WTC11 (cell line): ENCODE measurements around the gene TRAPPC14. TPM values are rescaled to one million over a fixed set of nuclear protein-coding genes. Genes with fewer than 3 reads are reported as not detected.
A peak's percentile ranks its signal among the peaks of the same experiment; 100 is the strongest.

Experiments used
- ATAC-seq: fragments of 200-7000 bp; cut with Tn5 transposase; 2 replicates; pipeline ENCODE4 v1.10.0; 2021; ENCODE audit warnings: mild to moderate bottlenecking, moderate library complexity
- CTCF ChIA-PET: fragments of 300-600 bp; sonication (Branson Sonifier 250); formaldehyde crosslinking; loops from one replicate; lab custom pipeline; 2021; ENCODE audit warnings: antibody characterized with exemption; lab: Charles Lee
- POLR2A ChIA-PET: fragments of 350-600 bp; sonication (Branson Sonifier 250); formaldehyde crosslinking; loops from one replicate; lab custom pipeline; 2021; ENCODE audit warnings: antibody characterized with exemption; lab: Charles Lee
- DNase-seq: peaks from one replicate; pipeline ENCODE4 v3.0.0; 2021; ENCODE audit warnings: low spot score
- H3K27ac Mint-ChIP-seq: 2 replicates; pipeline ENCODE4 v1.8.0; 2021; ENCODE audit warnings: mixed read lengths
- H3K27me3 Mint-ChIP-seq: 2 replicates; pipeline ENCODE4 v1.8.0; 2021; ENCODE audit warnings: low read depth, mild to moderate bottlenecking, moderate library complexity, mixed read lengths
- H3K36me3 Mint-ChIP-seq: 2 replicates; pipeline ENCODE4 v1.8.0; 2021; ENCODE audit warnings: mixed read lengths
- H3K4me1 Mint-ChIP-seq: 2 replicates; pipeline ENCODE4 v1.8.0; 2022; ENCODE audit warnings: mixed read lengths
- H3K4me3 Mint-ChIP-seq: 2 replicates; pipeline ENCODE4 v1.8.0; 2021; ENCODE audit warnings: mild to moderate bottlenecking, moderate library complexity, mixed read lengths
- H3K9me3 Mint-ChIP-seq: 2 replicates; pipeline ENCODE4 v1.8.0; 2021; ENCODE audit warnings: mixed read lengths
- ATF3 ChIP-seq: sonication (generic); formaldehyde crosslinking; conservative IDR thresholded peaks from 2 replicates; pipeline ENCODE4 v1.8.1; 2022; ENCODE audit warnings: mild to moderate bottlenecking, missing genetic modification reagents
- FOXJ3 ChIP-seq: sonication (generic); formaldehyde crosslinking; IDR thresholded peaks from 2 replicates; pipeline ENCODE4 v1.9.0; 2021; ENCODE audit warnings: missing genetic modification reagents, mild to moderate bottlenecking, borderline replicate concordance
- GABPB1 ChIP-seq: sonication (generic); formaldehyde crosslinking; IDR thresholded peaks from 2 replicates; pipeline ENCODE4 v1.8.1; 2023; ENCODE audit warnings: mild to moderate bottlenecking, missing genetic modification reagents
- NR3C1 ChIP-seq: sonication (generic); formaldehyde crosslinking; conservative IDR thresholded peaks from 2 replicates; pipeline ENCODE4 v1.8.1; 2023; ENCODE audit warnings: low read depth, mild to moderate bottlenecking, missing genetic modification reagents
- PRDM15 ChIP-seq: sonication (generic); formaldehyde crosslinking; IDR thresholded peaks from 2 replicates; pipeline ENCODE4 v1.8.0; 2022; ENCODE audit warnings: missing genetic modification reagents
- RELA ChIP-seq: sonication (generic); formaldehyde crosslinking; IDR thresholded peaks from 2 replicates; pipeline ENCODE4 v1.8.1; 2022; ENCODE audit warnings: missing genetic modification reagents, mild to moderate bottlenecking, borderline replicate concordance
- RORB ChIP-seq: fragments of 250-450 bp; sonication (Bioruptor Pico); IDR thresholded peaks from 2 replicates; pipeline ENCODE4 v1.9.0; 2021; ENCODE audit warnings: mild to moderate bottlenecking
- TP53 ChIP-seq: sonication (generic); formaldehyde crosslinking; IDR thresholded peaks from 2 replicates; pipeline ENCODE4 v1.8.1; 2023; ENCODE audit warnings: mild to moderate bottlenecking, missing genetic modification reagents
- ZNF121 ChIP-seq: sonication (generic); formaldehyde crosslinking; IDR thresholded peaks from 2 replicates; pipeline ENCODE4 v1.8.0; 2023; ENCODE audit warnings: missing genetic modification reagents
- ZNF219 ChIP-seq: sonication (generic); formaldehyde crosslinking; IDR thresholded peaks from 2 replicates; pipeline ENCODE4 v1.8.0; 2023; ENCODE audit warnings: missing genetic modification reagents, mild to moderate bottlenecking, borderline replicate concordance
- ZNF232 ChIP-seq: sonication (generic); formaldehyde crosslinking; IDR thresholded peaks from 2 replicates; pipeline ENCODE4 v1.8.0; 2022; ENCODE audit warnings: mild to moderate bottlenecking, missing genetic modification reagents
- ZNF263 ChIP-seq: sonication (generic); formaldehyde crosslinking; IDR thresholded peaks from 2 replicates; pipeline ENCODE4 v1.8.1; 2022; ENCODE audit warnings: low read depth, mild to moderate bottlenecking, moderate library complexity, missing genetic modification reagents
- total RNA-seq: library from RNA; stranded (reverse); gene quantifications from 3 replicates; pipeline ENCODE4 v1.2.3, GENCODE V29; 2021
- TF ChIP-seq, protein P1 (sequence below): sonication (generic); formaldehyde crosslinking; IDR thresholded peaks from 2 replicates; pipeline ENCODE4 v1.8.1; 2022; ENCODE audit warnings: low read depth, mild to moderate bottlenecking, moderate library complexity, missing genetic modification reagents, borderline replicate concordance
- TF ChIP-seq, protein P2 (sequence below): sonication (generic); formaldehyde crosslinking; IDR thresholded peaks from 2 replicates; pipeline ENCODE4 v1.8.1; 2023; ENCODE audit warnings: mild to moderate bottlenecking, missing genetic modification reagents
- TF ChIP-seq, protein P3 (sequence below): fragments of 250-450 bp; sonication (Bioruptor Pico); conservative IDR thresholded peaks from 2 replicates; pipeline ENCODE4 v1.9.0; 2021; ENCODE audit warnings: mild to moderate bottlenecking

Gene TRAPPC14
- total RNA-seq, 1 experiment from 2014 or later: 28.0 TPM

GRCh38 chr7:100107890-100108289, 50.6 kb downstream of the TRAPPC14 start:
- no peaks in the 10 kb centered on the region for H3K27me3 Mint-ChIP-seq
- peaks cover 57% of the 10 kb centered on the region for H3K36me3 Mint-ChIP-seq
- ChIA-PET CTCF (no interaction called here), POLR2A (no interaction called here)
- no peak for ATAC-seq
- H3K4me3 Mint-ChIP-seq: no peak overlapping the region
- no peaks in the 10 kb centered on the region for H3K9me3 Mint-ChIP-seq
- H3K4me1 Mint-ChIP-seq: no peaks in the 10 kb centered on the region; the same call in 1 of the 2 replicates
- H3K27ac Mint-ChIP-seq: no peak overlapping the region; the same call in 1 of the 2 replicates
- no peak for DNase-seq
- TF ChIP-seq, protein P1, sequence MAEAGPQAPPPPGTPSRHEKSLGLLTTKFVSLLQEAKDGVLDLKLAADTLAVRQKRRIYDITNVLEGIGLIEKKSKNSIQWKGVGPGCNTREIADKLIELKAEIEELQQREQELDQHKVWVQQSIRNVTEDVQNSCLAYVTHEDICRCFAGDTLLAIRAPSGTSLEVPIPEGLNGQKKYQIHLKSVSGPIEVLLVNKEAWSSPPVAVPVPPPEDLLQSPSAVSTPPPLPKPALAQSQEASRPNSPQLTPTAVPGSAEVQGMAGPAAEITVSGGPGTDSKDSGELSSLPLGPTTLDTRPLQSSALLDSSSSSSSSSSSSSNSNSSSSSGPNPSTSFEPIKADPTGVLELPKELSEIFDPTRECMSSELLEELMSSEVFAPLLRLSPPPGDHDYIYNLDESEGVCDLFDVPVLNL: no peak
- TF ChIP-seq ZNF263 (CRISPR knock-in tag): no peak

GRCh38 chr7:100107125-100107737, 51.3 kb downstream of the TRAPPC14 start:
- POLR2A ChIA-PET: no interaction called here
- TF ChIP-seq NR3C1 (no peak), FOXJ3 (no peak), PRDM15 (CRISPR knock-in tag) (no peak), ZNF219 (no peak), GABPB1 (CRISPR knock-in tag) (no peak), RORB (no peak), ZNF263 (CRISPR knock-in tag) (no peak), TP53 (CRISPR knock-in tag) (no peak), ZNF232 (CRISPR knock-in tag) (no peak)
- TF ChIP-seq, protein P2, sequence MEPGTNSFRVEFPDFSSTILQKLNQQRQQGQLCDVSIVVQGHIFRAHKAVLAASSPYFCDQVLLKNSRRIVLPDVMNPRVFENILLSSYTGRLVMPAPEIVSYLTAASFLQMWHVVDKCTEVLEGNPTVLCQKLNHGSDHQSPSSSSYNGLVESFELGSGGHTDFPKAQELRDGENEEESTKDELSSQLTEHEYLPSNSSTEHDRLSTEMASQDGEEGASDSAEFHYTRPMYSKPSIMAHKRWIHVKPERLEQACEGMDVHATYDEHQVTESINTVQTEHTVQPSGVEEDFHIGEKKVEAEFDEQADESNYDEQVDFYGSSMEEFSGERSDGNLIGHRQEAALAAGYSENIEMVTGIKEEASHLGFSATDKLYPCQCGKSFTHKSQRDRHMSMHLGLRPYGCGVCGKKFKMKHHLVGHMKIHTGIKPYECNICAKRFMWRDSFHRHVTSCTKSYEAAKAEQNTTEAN (CRISPR knock-in tag): no peak
- DNase-seq (no peak), ATAC-seq (no peak)
- no peaks in the 10 kb centered on the region for H3K9me3 Mint-ChIP-seq
- no peaks in the 10 kb centered on the region for H3K27me3 Mint-ChIP-seq
- H3K36me3 Mint-ChIP-seq: peaks cover 51% of the 10 kb centered on the region
- H3K4me1 Mint-ChIP-seq: peaks cover 5% of the 10 kb centered on the region
- no peak overlapping the region for H3K27ac Mint-ChIP-seq
- no peak overlapping the region for H3K4me3 Mint-ChIP-seq
- CTCF ChIA-PET: interaction anchor here (1.9 kb wide), 1 partner anchor 24 kb away, joined by 7 read pairs; no protein-coding TSS in a partner anchor

DNA sequence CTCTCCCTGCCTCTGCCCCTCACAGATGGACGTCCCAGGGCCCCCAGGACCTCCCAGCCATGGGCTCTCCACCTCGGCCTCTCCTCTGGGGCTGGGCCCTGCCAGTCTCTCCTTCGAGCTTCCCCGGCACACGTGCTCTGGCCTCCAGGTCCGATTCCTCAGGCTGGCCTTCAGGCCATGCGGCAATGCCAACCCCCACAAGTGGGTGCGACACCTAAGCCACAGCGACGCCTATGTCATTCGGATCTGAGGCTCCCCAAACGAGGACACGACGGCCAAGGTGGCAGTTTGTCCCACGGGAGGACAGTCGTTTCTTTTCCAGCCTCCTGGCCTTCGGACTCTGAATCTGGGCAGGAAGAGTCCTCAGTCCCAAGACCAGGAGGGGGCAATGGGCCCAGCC, 51.9 kb downstream of the TRAPPC14 start:
- POLR2A ChIA-PET: no interaction called here
- Mint-ChIP-seq H3K36me3 (peaks cover 48% of the 10 kb centered on the region), H3K9me3 (no peaks in the 10 kb centered on the region), H3K27ac (no peak overlapping the region), H3K4me3 (no peak overlapping the region), H3K27me3 (no peaks in the 10 kb centered on the region), H3K4me1 (peaks cover 5% of the 10 kb centered on the region)
- CTCF ChIA-PET: interaction anchor here (1.9 kb wide), 1 partner anchor 24 kb away, joined by 7 read pairs; no protein-coding TSS in a partner anchor
- TF ChIP-seq ATF3 (CRISPR knock-in tag): no peak
- ATAC-seq: no peak
- DNase-seq: no peak

DNA sequence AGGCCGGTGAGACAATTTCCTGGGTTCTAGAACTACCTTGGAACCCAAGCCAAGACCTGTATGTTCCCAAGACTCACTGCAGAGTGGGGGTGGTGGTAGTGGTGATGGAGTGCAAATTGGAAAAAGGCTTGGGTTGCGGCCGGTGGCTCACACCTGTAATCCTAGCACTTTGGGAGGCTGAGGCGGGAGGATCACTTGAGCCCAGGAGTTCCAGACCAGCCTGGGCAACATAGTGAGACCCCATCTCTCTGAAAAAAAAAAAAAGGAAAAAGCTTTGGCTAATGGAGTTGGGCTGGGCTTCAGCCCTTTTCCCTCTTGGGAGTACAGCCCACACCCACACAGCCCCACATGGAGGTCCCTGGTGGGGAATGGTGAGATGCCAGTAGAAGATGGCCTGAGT, 53.0 kb downstream of the TRAPPC14 start:
- Mint-ChIP-seq H3K27me3 (no peaks in the 10 kb centered on the region), H3K27ac (no peak overlapping the region), H3K9me3 (no peaks in the 10 kb centered on the region), H3K36me3 (peaks cover 37% of the 10 kb centered on the region), H3K4me3 (no peak overlapping the region), H3K4me1 (peaks cover 5% of the 10 kb centered on the region)
- ChIA-PET POLR2A (no interaction called here), CTCF (interaction anchor here (1.2 to 1.9 kb wide), 2 partner anchors 25 kb away, joined by 4 to 7 read pairs; no protein-coding TSS in a partner anchor)
- no peak for TF ChIP-seq RELA (CRISPR knock-in tag)
- TF ChIP-seq, protein P1: no peak
- 0 out of 2 replicates have a peak, but pooled peaks have one; percentile 26 for TF ChIP-seq ZNF121 (CRISPR knock-in tag)
- no peak for TF ChIP-seq ZNF263 (CRISPR knock-in tag)
- TF ChIP-seq, protein P3, sequence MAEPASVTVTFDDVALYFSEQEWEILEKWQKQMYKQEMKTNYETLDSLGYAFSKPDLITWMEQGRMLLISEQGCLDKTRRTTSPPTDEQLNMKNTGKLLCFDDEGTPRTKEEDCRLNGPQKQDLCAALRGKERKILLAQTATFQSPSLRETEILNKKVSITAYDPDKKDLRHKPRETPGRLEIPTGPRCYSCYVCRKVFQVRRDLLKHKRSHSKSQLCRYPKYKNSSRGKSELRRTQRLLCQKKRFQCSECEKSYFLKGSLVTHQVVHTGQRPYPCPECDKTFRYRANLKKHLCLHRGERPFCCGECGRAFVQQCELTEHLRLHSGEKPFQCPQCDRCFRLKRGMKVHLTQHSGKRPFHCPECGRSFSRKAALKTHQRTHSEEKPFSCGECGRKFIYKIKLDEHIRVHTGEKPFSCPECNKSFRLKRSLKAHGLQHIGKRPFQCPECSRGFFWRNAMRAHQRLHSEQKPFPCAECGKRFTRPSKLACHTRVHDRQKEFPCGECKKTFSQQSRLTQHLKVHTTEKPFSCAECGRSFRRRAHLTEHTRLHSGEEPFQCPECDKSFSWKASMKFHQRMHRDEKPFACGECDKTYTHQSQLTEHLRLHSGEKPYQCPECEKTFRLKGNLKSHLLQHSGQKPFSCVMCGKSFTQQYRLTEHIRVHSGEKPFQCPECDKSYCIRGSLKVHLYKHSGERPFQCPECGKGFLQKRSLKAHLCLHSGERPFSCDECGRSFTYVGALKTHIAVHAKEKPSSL: no peak
- DNase-seq: no peak
- no peak for ATAC-seq
